Activated CD4-positive, alpha-beta T cell treated with anti-CD3 and anti-CD28 coated beads, Interleukin-2, amount 50 U/mL, for 24 hours (primary cell): Measurements from ENCODE around the gene CPS1.

ENCODE experiments used
- DNase-seq, 2 donors: peaks; one replicate each; pipeline ENCODE4 v3.0.0-alpha.2; 2020; ENCODE audit warnings: low read depth in 1 of 2, low spot score in 1 of 2

Gene CPS1

DNA sequence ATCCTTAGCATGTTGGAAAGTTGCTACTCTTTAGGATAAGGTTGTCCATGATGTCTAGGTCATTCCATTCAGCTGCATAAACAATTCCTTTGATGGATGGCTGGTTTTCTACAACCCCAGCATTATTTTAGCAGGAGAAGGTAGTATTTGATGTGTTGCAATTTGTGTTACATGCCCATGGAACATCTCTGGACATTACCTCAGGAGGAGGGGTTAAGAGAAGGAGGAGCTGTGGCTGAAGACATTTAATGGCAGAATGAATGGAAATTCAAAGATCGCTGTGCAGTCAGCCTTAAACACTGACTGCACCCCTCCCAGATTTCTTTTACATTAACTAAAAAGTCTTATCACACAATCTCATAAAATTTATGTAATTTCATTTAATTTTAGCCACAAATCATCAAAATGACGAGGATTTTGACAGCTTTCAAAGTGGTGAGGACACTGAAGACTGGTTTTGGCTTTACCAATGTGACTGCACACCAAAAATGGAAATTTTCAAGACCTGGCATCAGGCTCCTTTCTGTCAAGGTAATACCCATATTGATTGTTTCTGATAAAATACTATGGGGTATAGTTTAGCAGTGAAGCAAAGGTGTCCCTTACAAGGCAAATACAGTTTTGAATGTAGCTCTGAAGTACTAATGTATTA, at the start of gene CPS1:
TSS of gene CPS1 (plus strand) at position 271 of the 652 bp plus-strand sequence. CDS start at position 406, 135 bp downstream.
- DNase-seq: no peak

DNA sequence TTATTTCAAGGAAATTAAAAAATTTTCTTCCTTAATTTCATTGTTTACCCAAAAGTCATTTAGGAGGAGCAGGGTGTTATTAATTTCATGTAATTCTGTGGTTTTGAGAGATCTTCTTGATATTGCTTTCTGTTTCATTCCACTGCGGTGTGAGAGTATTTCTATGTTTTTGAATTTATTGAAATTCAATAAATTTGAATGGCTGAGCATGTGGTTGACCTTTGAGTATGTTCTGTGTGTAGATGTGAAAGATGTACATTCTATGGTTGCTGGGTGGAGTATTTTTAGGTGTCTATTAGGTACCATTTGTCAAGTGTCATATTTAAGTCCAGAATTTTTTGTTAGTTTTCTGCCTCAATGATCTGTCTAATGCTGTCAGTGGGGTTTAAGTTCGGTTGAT, 40.5 kb upstream of the CPS1 start:
- DNase-seq: no peak

DNA sequence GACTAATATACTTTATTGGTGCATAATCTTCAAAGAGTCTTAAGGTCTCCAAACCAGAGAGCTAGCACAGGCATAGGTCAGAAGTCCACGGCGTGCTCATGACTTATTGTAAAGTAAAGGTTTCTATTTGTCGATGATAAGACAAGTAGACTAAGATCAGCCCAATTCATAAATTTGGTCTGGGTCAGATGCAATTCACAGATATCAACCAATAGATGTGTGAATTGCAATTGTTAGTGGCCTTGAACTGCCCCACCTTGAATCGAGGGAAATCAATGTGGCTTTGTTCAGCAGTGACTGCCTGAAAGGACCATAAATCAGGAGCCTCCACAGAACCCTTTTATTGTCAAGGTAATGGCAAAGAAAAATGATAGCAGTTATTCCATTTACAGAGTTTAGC, 39.1 kb upstream of the CPS1 start:
- no peak for DNase-seq

DNA sequence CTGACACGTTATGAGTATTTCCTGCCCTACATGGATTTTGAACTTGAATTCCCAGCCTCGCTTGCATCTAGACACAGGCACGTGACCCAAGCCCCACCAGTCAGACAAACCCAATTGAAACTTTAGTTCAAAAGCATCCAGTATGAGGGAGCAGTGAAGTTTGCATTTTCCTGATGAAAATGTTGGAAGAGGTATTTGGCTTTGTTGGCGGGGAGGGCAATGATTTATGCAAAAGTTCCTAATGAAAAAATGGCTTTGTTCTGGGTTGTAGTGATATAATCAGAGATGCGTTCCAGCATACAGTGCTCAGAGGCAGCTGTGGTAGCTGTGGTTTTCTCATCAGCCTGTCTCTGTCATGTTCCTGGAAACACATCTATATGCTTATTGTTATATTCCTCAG, 36.8 kb upstream of the CPS1 start:
- no peak for DNase-seq

DNA sequence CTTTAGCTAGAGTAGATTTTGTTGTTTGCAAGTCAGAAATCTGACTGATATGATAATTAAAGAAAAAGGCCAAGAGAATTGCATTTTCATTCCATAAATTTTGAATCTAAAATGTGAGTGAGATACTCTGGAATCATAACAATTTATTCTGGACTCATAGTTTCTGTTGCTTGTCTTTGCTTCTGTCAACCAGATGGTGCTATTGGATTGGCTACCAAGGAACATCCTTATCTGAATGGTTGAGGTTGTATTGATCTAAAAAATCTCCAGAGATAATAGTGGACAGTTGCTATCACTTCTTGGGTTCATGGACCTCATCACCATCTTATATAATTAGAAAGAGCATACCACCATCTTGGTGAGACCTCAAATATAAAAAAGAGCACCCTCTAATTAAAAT, 34.0 kb upstream of the CPS1 start:
- DNase-seq: no peak

DNA sequence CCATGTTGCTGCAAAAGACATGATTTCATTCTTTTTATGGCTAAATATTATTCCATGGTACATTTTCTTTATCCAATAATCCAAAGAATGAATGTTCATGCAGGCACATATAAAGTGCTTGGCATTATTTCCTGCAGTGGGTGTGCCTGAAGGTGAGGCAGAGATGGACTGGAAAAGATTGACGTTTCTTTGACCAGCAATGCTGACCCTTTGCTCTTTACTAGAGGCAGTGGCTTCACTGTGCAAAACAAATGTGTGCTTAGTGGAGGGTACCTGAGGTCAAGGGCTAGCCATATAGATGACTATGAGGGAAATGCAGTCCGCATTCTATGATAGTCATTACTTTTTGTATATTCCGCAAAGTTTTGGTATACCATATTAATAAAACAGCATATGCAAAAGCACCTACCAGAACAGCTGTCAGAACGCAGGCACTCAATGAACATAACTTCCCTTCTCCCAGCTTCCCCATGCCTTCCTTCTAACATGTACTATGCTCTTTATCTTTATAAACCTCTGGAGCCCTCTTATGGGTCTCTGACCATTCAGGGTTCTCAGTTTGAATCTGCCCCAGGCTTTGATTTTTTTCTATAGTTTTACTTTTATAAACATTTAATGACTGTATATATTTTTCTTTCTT, 32.6 kb upstream of the CPS1 start:
- DNase-seq: no peak

DNA sequence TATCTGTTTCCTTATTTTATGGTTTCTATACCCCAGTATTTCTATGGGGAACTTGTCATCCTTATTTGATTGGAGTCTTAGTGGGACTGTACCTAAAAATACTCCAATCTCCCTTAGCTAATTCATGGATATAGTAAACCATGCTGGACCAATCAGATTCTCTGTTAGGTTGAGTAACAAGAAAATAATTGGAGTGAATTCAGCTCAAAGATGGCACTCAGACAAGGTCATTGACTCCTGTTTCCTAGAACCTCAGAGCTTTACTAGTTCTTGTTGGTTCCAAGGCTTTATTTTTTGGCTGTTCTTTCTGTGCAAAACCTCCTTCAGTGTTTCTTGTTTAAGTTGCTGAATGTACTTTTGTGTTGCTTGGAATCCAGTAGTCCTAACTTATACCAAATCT, 31.9 kb upstream of the CPS1 start:
- no peak for DNase-seq

DNA sequence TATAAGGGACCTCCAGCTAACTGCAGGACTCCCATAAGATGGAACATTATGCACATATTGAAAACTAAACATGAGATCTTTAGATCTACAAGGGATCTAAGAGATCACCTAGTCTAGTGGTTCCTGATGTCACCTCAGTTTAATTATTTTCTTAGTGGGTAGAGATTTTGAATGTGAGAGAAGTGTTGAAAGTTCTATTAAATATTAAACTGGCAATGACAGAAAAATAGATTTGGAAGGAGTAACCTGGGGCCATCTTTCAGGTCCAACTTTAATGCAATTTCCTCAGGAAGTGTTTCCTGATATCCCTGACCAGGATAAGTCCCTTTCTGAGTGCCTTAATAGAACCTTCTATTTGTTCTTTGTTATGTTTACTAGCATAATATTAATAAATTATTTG, 29.1 kb upstream of the CPS1 start:
- DNase-seq: no peak

DNA sequence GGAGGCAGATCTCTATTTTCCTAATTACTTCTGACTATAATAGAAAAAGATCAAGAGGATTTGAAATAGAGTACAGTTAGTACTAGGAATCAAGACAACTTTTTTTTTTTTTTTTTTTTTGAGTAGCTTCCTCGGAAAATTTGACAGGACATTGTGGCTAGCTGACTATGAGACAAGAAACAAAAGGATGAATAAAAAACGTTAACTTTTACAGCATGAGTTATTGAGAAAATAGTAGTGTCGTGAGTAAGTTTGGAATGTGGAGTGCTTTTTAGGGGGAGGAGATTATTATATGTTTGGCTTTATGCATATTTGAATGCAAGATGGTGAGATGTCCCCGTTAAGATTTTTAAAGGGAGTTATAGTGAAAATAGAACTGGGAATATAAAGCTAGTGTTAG, 27.7 kb upstream of the CPS1 start:
- no peak for DNase-seq

DNA sequence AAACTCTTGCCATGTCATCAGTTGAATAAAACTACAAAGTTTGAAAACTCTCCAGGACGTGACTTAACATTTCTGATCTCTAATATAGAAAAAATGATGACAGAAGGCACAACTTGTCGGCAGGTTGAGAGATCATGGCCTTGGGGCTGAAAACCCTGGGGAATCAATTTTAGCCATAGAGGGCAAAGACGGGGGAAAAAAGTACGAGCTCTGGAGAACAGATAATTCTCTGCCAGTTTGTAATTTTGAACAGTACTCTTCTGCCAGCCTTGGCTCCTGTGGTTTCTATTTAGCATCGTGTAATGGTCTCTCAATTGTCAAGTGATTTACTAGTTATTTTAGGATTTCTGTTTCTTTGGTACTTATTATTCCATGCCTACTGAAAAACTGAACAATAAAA, 25.3 kb upstream of the CPS1 start:
- no peak for DNase-seq

DNA sequence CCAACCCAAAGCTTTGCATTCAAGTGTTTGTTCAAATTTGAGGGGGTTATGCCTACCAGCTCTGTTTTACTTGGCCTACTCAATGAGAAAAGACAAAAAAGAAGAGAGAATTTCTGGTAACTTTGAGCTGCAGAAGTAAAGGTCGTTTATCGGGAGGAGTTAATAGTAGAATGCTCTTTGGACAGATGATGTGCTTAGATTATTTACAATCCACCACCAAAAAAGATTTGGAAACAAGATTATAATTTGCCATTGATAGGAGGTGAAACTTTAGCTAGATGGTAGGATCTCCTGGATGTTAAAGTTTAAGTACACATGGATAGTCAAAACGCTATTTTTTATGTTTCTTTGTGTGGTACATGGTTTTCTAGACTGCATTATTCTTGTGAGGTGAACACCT, 24.9 kb upstream of the CPS1 start:
- no peak for DNase-seq

DNA sequence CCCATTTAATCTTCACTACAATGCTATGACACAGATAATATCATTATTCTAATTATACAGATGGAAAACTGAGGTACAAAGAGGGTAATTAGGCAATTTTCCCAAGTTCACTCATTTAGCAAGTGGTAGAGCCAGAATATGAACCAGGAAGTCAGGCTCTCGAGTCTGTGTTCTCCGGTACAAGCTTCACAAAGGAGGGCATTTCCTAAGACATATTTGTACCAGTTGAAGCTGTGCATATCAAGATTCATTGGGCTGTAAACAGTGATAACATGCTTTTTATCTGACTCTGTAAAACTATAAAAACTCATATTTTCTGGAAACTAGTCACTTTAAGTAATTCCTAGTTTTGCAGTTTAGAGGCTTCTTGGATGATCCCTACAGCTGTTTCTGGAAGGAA, 23.0 kb upstream of the CPS1 start:
- DNase-seq: no peak

DNA sequence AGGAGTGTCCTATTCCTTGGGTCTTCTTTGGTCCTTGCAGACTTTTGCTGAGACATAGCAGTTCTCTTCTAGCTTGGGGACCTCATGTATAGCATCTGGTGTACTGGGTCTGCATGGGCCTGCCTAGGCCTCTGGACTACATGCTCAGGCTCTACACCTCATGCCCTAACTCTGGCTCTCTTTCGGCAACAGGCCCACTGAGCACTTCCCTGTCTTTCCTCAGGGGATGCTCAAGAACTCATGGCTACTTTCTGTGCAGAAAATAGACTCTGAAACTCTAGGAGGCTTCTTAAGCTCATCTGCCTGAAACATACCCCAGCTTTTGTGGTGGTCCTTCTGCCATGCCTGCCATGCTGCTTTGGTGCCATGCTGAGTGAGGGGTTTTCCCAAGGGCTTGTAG, 21.5 kb upstream of the CPS1 start:
- DNase-seq: no peak

DNA sequence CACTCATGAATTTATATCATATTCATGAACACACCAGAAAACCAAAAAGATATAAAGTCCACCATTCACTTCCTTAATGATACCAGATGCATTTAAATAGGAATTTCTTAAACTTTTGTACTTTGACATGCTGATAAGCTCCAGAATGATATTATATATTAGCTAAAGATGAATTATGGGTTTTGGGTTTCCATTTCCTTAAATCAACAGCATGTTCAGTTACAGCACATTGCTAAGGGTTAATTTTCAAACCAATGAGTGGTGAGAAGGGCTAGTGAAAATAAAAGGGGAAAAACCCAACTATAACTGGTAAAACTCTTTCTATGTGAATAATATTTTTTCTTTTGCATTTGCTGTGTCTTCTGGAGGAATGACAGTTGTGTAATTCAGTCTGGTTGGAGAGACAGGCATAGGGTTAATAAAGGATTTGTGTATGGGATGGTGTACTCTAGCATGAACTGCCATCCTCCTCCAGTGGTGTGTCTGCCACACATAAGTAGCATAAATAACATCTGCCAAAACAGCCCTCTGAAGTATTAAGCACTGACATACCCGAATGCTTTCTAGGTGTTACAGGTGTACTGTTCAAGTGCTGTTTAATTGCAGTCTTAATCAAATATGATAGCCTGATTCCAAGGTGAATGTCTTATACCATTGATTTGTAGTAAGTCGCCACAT, 19.3 kb upstream of the CPS1 start:
- no peak for DNase-seq

DNA sequence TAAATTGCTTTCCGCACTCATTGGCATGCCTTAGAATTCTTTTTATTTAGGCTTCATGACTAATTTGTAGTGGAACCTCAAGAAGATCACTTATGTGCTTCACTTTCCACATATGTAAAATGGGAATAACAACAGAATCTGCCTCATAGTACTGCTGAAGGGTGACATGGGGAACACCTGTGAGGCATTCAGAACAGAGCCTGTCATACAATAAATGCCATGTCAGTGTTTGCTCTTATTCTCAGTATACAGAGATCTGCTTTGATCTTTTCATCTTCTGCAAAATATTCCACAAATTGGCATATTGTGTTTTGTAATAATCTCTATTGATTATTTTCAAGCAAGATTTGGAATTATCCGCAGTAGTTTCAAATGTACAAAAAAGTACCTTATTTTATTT, 17.4 kb upstream of the CPS1 start:
- DNase-seq: no peak

DNA sequence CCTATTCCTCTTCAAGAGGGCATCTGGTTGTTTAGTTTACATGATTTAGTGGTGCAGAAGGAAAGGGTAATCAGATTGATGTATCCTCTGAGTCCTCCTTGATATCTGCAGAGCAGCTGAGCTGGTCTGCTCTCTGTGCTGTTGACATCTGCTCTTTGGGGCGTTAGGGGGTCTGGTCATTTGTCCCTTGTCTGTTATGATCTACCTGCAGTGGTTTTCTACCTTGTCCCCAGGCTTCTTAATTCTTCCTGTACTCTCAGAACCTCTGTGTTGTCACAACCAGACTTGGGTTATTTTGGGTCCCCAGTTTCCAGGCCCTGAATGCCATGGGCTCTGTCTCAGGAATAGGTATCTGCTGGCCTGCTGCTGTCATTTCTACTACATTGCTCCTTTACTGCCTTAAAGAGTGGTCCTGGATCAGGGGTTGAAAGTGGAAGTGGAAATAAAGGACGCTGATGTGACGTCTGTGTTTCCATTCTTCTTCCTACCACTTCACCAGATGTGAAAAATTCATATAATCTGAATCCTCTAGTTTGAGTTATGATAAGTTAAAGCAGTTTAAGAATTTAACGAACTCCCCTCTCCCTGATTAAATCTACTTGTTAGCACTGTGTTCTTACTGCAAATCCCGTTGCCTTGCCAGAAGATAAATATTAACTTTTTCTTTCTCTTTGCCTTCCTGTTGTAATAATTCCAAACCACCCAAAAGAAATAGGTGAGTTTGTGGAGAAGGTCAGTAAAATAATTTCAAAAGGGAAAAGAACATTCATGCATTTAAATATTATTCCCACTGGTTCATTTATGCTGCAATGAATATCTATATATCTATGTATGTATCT, 16.6 kb upstream of the CPS1 start:
- no peak for DNase-seq

DNA sequence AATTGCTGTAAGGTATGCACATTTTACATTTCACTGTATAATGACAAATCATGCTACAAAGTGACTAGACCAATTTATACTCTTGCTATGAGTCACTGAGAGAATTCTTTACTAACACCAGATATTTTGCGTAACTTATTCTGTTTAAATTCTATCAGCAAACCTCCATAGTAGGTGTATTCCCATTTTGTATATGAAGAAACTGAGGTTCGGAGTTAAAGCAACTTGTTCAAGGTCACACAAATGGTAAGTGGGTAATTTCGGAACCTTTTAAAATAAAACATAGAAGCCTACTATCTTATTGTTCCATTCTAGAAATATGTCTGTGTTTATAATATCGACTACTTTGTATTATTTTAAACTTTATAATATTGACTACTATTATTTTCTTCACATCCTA, 15.9 kb upstream of the CPS1 start:
- DNase-seq: no peak

DNA sequence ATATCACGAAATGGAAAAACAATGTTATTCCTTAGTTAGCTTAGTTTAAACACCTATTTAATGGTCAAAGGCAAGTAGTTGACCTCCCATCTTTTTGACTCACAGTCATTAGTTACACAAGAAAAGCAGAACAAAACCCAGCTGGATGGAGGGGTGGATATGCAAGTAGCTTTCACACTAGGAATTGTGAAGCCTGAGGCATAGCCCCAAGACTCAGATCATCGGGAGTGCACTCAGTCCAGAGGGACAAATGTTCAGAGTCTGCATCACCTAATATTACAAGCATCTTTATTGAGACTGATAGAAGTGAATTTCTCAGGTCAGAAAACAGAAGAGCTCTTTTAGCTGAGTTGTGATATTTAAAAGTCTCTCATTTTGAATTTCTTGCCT, 15.5 kb upstream of the CPS1 start:
- no peak for DNase-seq

DNA sequence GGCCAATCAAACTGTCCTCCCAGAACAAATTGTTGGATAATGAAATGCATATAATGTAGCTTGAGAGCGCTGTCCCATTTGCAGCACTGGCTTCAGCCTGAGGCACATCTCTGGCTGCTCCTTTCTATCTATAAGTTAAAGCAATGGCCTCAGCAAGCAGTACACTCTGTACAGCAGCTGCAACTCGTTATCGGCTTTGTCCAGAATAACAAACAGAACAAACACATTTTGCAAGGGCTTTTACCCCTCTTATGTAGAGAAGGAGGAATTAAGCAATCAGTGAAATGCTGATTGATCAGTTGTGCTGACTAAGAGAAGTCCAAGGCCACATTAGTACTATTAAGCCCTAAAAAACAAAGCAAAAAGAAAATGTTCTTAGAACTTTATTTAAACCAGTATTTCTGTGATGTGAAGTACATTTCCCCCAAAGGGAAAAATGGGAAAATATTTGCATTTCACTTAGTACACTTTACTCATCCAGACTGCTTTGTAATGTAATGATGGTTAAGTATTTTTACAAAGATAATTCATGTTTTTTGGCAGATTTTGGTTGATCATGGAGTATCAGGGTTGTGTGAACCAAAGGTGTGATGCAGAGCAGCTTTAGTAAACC, 15.0 kb upstream of the CPS1 start:
- no peak for DNase-seq

DNA sequence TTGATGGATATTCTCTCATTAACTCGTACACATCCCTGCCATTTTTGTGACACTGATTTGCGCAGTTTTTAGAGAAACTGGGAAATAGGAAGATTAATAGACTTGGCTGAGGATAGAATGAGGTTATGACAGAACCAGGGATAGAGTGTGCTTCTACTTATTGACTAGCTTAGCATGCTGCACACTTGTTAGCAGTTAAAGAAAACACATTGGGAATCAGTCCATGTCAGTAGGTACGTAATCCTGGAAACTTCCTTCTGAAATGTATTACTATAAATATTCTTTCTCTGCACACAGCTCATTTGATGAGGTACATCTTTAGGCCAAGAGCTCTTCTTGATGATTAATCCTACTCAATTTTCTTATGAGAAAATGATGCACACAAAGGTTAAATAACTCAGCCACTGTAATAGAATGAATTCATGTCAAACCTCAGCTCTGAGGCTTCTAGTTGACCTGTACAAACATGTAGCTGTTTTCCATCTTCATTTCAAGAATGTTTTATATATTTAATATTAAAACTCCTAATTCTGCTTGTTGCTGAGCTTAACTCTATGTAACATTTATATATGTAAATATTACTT, 12.3 kb upstream of the CPS1 start:
- DNase-seq: no peak

DNA sequence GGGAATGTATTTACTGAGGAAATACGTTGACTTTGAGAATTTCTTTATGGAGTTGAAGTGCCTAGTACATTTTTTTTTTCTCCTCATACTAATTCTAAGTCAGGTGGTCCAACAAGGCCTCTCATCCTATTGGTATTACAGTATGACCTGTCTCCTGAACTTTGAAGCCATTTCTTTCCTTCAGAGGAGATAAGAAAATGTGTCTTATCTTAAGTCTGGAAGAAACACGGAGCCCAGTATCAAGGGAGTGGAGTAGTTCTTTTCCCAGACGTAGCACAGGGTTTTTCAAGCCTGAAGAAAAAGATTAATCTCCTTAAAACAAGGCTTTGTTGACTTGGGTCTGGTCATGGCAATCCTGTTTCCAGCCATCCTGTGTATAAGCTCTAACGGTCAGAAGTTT, 11.6 kb upstream of the CPS1 start:
- DNase-seq: no peak
